Neural cell (in vitro differentiated cells): ENCODE data around the gene PPM1L. TPM values are rescaled to one million over a fixed set of nuclear protein-coding genes. Genes with fewer than 3 reads are reported as not detected.
"Not testable (repeated sequence)": the region's sequence is repeated elsewhere in the genome, so short reads cannot be mapped to it uniquely, and the experiment has no call there.

Experiments
- H2AFZ ChIP-seq: fragments of 200-600, 300-800 bp; sonication (generic), shearing (Covaris generic); 2 replicates; pipeline ENCODE4 v1.6.0; 2014; ENCODE audit warnings: low read depth, mild to moderate bottlenecking, antibody characterized with exemption, low read length, moderate library complexity
- H3F3A ChIP-seq: fragments of 200-600 bp; shearing (Covaris generic); 2 replicates; pipeline ENCODE4 v1.6.1; 2016; ENCODE audit warnings: mild to moderate bottlenecking, moderate library complexity, mixed read lengths, antibody characterized with exemption, low read length; ENCODE audit not compliant: insufficient read depth, poor library complexity, severe bottlenecking
- H3K27ac ChIP-seq: fragments of 200-600, 300-800 bp; sonication (generic), shearing (Covaris generic); 2 replicates; pipeline ENCODE4 v1.5.1; 2014; ENCODE audit warnings: mild to moderate bottlenecking, low read length, moderate library complexity
- H3K27me3 ChIP-seq: fragments of 300-800, 200-600 bp; sonication (generic), shearing (Covaris generic); 2 replicates; pipeline ENCODE4 v1.6.0; 2014; ENCODE audit warnings: mild to moderate bottlenecking, low read depth, low read length, moderate library complexity; ENCODE audit not compliant: insufficient read depth
- H3K36me3 ChIP-seq: fragments of 300-800, 200-600 bp; sonication (generic), shearing (Covaris generic); 2 replicates; pipeline ENCODE4 v1.5.1; 2014; ENCODE audit warnings: mild to moderate bottlenecking, antibody characterized with exemption, low read length, moderate library complexity; ENCODE audit not compliant: insufficient read depth
- H3K4me2 ChIP-seq: fragments of 300-800, 200-600 bp; sonication (generic), shearing (Covaris generic); 2 replicates; pipeline ENCODE4 v1.6.0; 2014; ENCODE audit warnings: mild to moderate bottlenecking, low read length
- H3K4me3 ChIP-seq: fragments of 300-800, 200-600 bp; sonication (generic), shearing (Covaris generic); 2 replicates; pipeline ENCODE4 v1.5.1; 2014; ENCODE audit warnings: mild to moderate bottlenecking, low read length, moderate library complexity
- H3K79me2 ChIP-seq: fragments of 200-600 bp; shearing (Covaris generic); replicated peaks from 2 replicates; pipeline ENCODE4 v1.6.0; 2014; ENCODE audit warnings: mild to moderate bottlenecking, low read length, moderate library complexity; ENCODE audit not compliant: insufficient read depth
- H3K9ac ChIP-seq: fragments of 300-800, 200-600 bp; sonication (generic), shearing (Covaris generic); 2 replicates; pipeline ENCODE4 v1.6.1; 2016; ENCODE audit warnings: mild to moderate bottlenecking, low read length, mixed read lengths
- H3K9me2 ChIP-seq: fragments of 200-600 bp; shearing (Covaris generic); 2 replicates; pipeline ENCODE4 v1.6.1; 2016; ENCODE audit warnings: mild to moderate bottlenecking, low read length, mixed read lengths; ENCODE audit not compliant: insufficient read depth
- H3K9me3 ChIP-seq: fragments of 200-600, 300-800 bp; sonication (generic), shearing (Covaris generic); 2 replicates; pipeline ENCODE4 v1.6.1; 2016; ENCODE audit warnings: mild to moderate bottlenecking, mixed run types, low read length, moderate library complexity, mixed read lengths
- H4K20me1 ChIP-seq: fragments of 200-600 bp; shearing (Covaris generic); 2 replicates; pipeline ENCODE4 v1.6.1; 2016; ENCODE audit warnings: mild to moderate bottlenecking, mixed run types; ENCODE audit not compliant: insufficient read depth
- EP300 ChIP-seq: fragments of 450-650 bp; conservative IDR thresholded peaks from 2 replicates; pipeline ENCODE4 v1.6.1; 2014; ENCODE audit warnings: antibody characterized with exemption, mild to moderate bottlenecking, moderate library complexity; ENCODE audit not compliant: poor library complexity, severe bottlenecking
- EZH2 ChIP-seq: fragments of 200-600, 300-800 bp; shearing (Covaris generic), sonication (generic); IDR thresholded peaks from 2 replicates; pipeline ENCODE4 v1.6.1; 2014; ENCODE audit warnings: antibody characterized with exemption, low read length, borderline replicate concordance, mild to moderate bottlenecking; ENCODE audit not compliant: insufficient read depth, poor library complexity, severe bottlenecking
- MXI1 ChIP-seq: fragments of 450-650 bp; conservative IDR thresholded peaks from 2 replicates; pipeline ENCODE4 v1.6.1; 2014; ENCODE audit warnings: antibody characterized with exemption, mild to moderate bottlenecking; ENCODE audit not compliant: poor library complexity, severe bottlenecking
- POLR2AphosphoS5 ChIP-seq: IDR thresholded peaks from 2 replicates; pipeline ENCODE4 v1.6.1; 2012
- RAD21 ChIP-seq: fragments of 450-650 bp; conservative IDR thresholded peaks from 2 replicates; pipeline ENCODE4 v1.6.1; 2014; ENCODE audit warnings: antibody characterized with exemption, mild to moderate bottlenecking, moderate library complexity
- SMC3 ChIP-seq: fragments of 450-650 bp; conservative IDR thresholded peaks from 2 replicates; pipeline ENCODE4 v1.6.1; 2014; ENCODE audit warnings: antibody characterized with exemption, mild to moderate bottlenecking, moderate library complexity; ENCODE audit not compliant: poor library complexity
- TAF1 ChIP-seq: IDR thresholded peaks from 2 replicates; pipeline ENCODE4 v1.6.1; 2012; ENCODE audit warnings: low read depth
- polyA plus RNA-seq: library from polyadenylated mRNA; depleted of rRNA; stranded (reverse); fragments of >200 nt; gene quantifications from 2 replicates; pipeline ENCODE4 v1.2.3, GENCODE V29; 2014
- TF ChIP-seq, protein P1 (sequence below): fragments of 450-650 bp; IDR thresholded peaks from 2 replicates; pipeline ENCODE4 v1.5.1; 2014; ENCODE audit warnings: antibody characterized with exemption, mild to moderate bottlenecking, moderate library complexity; ENCODE audit not compliant: poor library complexity, severe bottlenecking
- TF ChIP-seq, protein P2 (sequence below): IDR thresholded peaks from 2 replicates; pipeline ENCODE4 v1.6.1; 2012; ENCODE audit warnings: borderline replicate concordance

The PPM1L gene
- polyA plus RNA-seq, 1 donor from 2014 or later: 24.9 TPM

DNA sequence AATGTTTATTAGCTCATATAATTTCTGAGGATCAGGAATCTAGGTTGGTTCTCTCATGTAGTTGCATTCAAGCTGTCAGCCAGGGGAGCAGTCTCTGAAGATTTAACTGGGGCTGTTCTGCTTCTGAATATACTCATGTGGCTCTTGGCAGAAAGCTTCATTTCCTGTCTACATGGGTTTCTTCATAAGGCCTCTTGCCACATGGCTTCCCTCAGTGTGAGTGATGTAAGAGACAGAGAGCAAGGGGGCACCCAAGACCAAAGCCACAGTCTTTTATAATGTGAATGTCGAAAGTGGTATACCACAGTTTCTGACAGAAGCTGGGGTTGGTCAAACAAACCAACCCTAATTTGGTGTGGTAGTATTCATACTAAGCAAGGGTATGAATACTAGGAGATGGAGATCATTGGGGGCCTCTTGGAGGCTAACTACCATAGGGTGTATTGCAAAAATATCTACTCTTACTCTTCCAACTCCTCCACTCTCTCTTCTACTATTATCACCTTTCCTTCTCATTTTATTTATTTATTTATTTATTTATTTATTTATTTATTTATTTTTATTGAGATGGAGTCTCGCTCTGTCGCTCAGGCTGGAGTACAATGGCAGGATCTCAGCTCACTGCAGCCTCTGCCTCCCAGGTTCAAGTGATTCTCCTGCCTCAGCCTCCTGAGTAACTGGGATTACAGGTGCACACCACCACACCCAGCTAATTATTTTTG, 225.3 kb downstream of the PPM1L start:
- Histone ChIP-seq H3K9me2 (no peaks in the 10 kb centered on the region), H3K27ac (no peak overlapping the region), H3K36me3 (no peaks in the 10 kb centered on the region), H3K9ac (no peak overlapping the region), H3F3A (no peaks in the 10 kb centered on the region), H2AFZ (no peak overlapping the region), H3K9me3 (no peaks in the 10 kb centered on the region), H3K4me3 (no peak overlapping the region), H4K20me1 (no peaks in the 10 kb centered on the region), H3K27me3 (no peaks in the 10 kb centered on the region), H3K4me2 (no peak overlapping the region), H3K79me2 (no peaks in the 10 kb centered on the region)
- TF ChIP-seq TAF1 (no peak), SMC3 (no peak), EP300 (no peak), RAD21 (no peak), POLR2AphosphoS5 (no peak), EZH2 (no peak), MXI1 (no peak)
- TF ChIP-seq, protein P1, sequence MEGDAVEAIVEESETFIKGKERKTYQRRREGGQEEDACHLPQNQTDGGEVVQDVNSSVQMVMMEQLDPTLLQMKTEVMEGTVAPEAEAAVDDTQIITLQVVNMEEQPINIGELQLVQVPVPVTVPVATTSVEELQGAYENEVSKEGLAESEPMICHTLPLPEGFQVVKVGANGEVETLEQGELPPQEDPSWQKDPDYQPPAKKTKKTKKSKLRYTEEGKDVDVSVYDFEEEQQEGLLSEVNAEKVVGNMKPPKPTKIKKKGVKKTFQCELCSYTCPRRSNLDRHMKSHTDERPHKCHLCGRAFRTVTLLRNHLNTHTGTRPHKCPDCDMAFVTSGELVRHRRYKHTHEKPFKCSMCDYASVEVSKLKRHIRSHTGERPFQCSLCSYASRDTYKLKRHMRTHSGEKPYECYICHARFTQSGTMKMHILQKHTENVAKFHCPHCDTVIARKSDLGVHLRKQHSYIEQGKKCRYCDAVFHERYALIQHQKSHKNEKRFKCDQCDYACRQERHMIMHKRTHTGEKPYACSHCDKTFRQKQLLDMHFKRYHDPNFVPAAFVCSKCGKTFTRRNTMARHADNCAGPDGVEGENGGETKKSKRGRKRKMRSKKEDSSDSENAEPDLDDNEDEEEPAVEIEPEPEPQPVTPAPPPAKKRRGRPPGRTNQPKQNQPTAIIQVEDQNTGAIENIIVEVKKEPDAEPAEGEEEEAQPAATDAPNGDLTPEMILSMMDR: no peak
- TF ChIP-seq, protein P2, sequence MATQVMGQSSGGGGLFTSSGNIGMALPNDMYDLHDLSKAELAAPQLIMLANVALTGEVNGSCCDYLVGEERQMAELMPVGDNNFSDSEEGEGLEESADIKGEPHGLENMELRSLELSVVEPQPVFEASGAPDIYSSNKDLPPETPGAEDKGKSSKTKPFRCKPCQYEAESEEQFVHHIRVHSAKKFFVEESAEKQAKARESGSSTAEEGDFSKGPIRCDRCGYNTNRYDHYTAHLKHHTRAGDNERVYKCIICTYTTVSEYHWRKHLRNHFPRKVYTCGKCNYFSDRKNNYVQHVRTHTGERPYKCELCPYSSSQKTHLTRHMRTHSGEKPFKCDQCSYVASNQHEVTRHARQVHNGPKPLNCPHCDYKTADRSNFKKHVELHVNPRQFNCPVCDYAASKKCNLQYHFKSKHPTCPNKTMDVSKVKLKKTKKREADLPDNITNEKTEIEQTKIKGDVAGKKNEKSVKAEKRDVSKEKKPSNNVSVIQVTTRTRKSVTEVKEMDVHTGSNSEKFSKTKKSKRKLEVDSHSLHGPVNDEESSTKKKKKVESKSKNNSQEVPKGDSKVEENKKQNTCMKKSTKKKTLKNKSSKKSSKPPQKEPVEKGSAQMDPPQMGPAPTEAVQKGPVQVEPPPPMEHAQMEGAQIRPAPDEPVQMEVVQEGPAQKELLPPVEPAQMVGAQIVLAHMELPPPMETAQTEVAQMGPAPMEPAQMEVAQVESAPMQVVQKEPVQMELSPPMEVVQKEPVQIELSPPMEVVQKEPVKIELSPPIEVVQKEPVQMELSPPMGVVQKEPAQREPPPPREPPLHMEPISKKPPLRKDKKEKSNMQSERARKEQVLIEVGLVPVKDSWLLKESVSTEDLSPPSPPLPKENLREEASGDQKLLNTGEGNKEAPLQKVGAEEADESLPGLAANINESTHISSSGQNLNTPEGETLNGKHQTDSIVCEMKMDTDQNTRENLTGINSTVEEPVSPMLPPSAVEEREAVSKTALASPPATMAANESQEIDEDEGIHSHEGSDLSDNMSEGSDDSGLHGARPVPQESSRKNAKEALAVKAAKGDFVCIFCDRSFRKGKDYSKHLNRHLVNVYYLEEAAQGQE: no peak

DNA sequence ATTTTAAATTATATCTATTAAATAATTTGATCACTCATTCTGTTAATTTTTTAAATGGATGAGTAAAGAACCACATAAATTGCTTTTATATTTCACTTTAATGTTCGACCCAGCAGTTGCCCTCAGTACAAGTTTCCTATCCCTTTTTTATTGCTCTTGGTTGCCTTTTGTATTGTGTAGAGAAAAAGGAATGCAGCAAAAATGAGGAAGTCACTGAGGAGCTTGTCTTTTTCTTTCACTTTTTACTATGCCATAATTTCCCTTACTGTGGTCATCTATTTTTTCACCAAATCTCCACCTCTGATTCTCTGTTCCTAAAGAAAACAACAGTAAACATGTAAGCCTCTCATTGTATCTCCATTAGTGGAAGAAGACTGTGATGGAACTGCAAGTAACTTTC, 226.5 kb downstream of the PPM1L start:
- TF ChIP-seq RAD21 (no peak), EP300 (no peak), EZH2 (no peak), MXI1 (no peak), POLR2AphosphoS5 (no peak), SMC3 (no peak), TAF1 (no peak)
- TF ChIP-seq, protein P1: no peak
- TF ChIP-seq, protein P2: no peak
- no peaks in the 10 kb centered on the region for H3K36me3 ChIP-seq
- H4K20me1 ChIP-seq: no peaks in the 10 kb centered on the region
- no peaks in the 10 kb centered on the region for H3K9me3 ChIP-seq
- H3K9me2 ChIP-seq: no peaks in the 10 kb centered on the region
- H3K27me3 ChIP-seq: no peaks in the 10 kb centered on the region
- H2AFZ ChIP-seq: no peak overlapping the region
- no peak overlapping the region for H3K27ac ChIP-seq
- H3K4me3 ChIP-seq: no peak overlapping the region
- H3K4me2 ChIP-seq: no peak overlapping the region
- no peak overlapping the region for H3K9ac ChIP-seq
- H3F3A ChIP-seq: no peaks in the 10 kb centered on the region
- no peaks in the 10 kb centered on the region for H3K79me2 ChIP-seq

DNA sequence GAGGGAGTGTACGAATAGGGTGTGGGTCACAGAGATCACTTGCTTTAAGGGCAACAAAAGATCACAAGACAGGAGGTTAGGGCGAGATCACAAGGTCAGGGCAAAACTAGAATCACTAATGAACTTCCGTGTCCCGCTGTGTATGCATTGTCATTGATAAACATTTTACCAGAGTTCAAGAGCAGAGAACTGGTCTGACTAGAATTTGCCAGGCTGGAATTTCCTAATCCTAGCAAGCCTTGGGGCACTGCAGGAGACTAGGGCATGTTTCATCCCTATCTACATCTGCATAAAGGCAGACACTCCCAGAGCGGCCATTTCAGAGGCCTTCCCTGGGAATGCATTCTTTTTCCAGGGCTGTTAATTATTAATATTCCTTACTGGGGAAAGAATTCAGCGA, 227.9 kb downstream of the PPM1L start:
- H3K9me2 ChIP-seq, H3K4me2 ChIP-seq, H3K36me3 ChIP-seq, H3K4me3 ChIP-seq, H3K9ac ChIP-seq, H3K9me3 ChIP-seq, H3K79me2 ChIP-seq, H3F3A ChIP-seq, H4K20me1 ChIP-seq, H3K27ac ChIP-seq, H3K27me3 ChIP-seq, H2AFZ ChIP-seq: not testable (repeated sequence)
